OCI-LY3 (cell line): ENCODE measurements around the gene VAV1.

Source experiments
- H2AFZ ChIP-seq: fragments of 200-600, 300-600 bp; shearing (Covaris generic); 2 replicates; pipeline ENCODE4 v1.6.0; 2014; ENCODE audit warnings: antibody characterized with exemption, low read depth, low read length
- H3K27ac ChIP-seq: fragments of 200-600, 300-600 bp; sonication (generic); 2 replicates; pipeline ENCODE4 v1.5.1; 2014; ENCODE audit warnings: mild to moderate bottlenecking, low read length, moderate library complexity, mixed read lengths
- H3K27me3 ChIP-seq: fragments of 200-600, 300-600 bp; sonication (generic); 2 replicates; pipeline ENCODE4 v1.6.1; 2014; ENCODE audit warnings: low read depth, low read length, mixed read lengths
- H3K36me3 ChIP-seq: fragments of 200-600, 300-600 bp; sonication (generic); replicated peaks from 2 replicates; pipeline ENCODE3; 2014; ENCODE audit warnings: low read depth, low read length, mixed read lengths
- H3K4me1 ChIP-seq: fragments of 300-600, 200-600 bp; sonication (generic); 2 replicates; pipeline ENCODE4 v1.6.1; 2014; ENCODE audit warnings: low read length, mixed read lengths
- H3K4me2 ChIP-seq: fragments of 200-600, 300-600 bp; sonication (generic); 2 replicates; pipeline ENCODE4 v1.6.1; 2014; ENCODE audit warnings: low read length, mixed read lengths
- H3K4me3 ChIP-seq: fragments of 300-600, 200-600 bp; sonication (generic); 2 replicates; pipeline ENCODE4 v1.5.1; 2014; ENCODE audit warnings: antibody characterized with exemption, mild to moderate bottlenecking, low read length, moderate library complexity
- H3K79me2 ChIP-seq: fragments of 300-600, 200-600 bp; shearing (Covaris generic); 2 replicates; pipeline ENCODE4 v1.6.1; 2014; ENCODE audit warnings: mild to moderate bottlenecking, low read length, mixed read lengths
- H3K9ac ChIP-seq: fragments of 300-600, 200-600 bp; shearing (Covaris generic); 2 replicates; pipeline ENCODE4 v1.6.0; 2014; ENCODE audit warnings: mild to moderate bottlenecking, low read length, moderate library complexity
- H3K9me3 ChIP-seq: fragments of 200-600, 300-600 bp; shearing (Covaris generic); 2 replicates; pipeline ENCODE4 v1.6.1; 2014; ENCODE audit warnings: low read length, mixed read lengths; ENCODE audit not compliant: insufficient read depth
- H4K20me1 ChIP-seq: fragments of 200-600, 300-600 bp; sonication (generic); 2 replicates; pipeline ENCODE4 v1.6.1; 2016; ENCODE audit warnings: low read length, mixed read lengths; ENCODE audit not compliant: insufficient read depth
- CTCF ChIP-seq: fragments of 200-600, 300-600 bp; sonication (generic); IDR thresholded peaks from 2 replicates; pipeline ENCODE4 v1.5.1; 2014; ENCODE audit warnings: antibody characterized with exemption, low read length, low read depth
- EZH2phosphoT487 ChIP-seq: fragments of 200-600 bp; shearing (Covaris generic); IDR thresholded peaks from 2 replicates; pipeline ENCODE4 v1.6.1; 2018; ENCODE audit warnings: antibody characterized with exemption, mixed run types, low read depth

VAV1 gene

GRCh38 chr19:6886277-6886897 is 113.9 kb downstream of the VAV1 start:
- Histone ChIP-seq H3K9me3 (no peaks in the 10 kb centered on the region), H2AFZ (no peak overlapping the region), H3K4me2 (no peak overlapping the region), H3K79me2 (no peaks in the 10 kb centered on the region), H3K27me3 (peaks cover 25% of the 10 kb centered on the region), H3K4me1 (no peaks in the 10 kb centered on the region), H3K36me3 (no peaks in the 10 kb centered on the region), H4K20me1 (no peaks in the 10 kb centered on the region), H3K27ac (no peak overlapping the region), H3K4me3 (no peak overlapping the region), H3K9ac (no peak overlapping the region)
- TF ChIP-seq CTCF (no peak), EZH2phosphoT487 (no peak)

DNA sequence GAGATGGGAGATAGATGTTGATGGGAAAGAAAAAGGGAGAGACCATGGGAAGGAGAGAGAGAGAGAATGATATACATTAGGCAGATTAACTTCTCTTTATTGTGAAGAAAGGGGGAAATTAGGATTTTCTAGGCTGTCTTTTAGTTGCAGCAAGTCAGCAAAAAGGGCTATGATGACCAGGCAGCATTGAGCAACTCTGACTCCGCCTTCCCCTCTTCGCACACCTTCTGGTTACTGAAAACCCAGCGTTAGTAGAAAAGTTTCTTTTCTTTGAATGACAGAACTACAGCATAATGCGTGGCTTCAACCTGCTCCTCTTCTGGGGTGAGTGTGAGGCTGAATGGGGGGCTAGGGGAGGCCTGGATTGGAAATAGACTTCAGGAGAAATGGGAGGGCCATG is 114.8 kb downstream of the VAV1 start, which contains the start of gene ADGRE1:
Gene ADGRE1 (plus strand): TSS at position 264 of the 400 bp plus-strand sequence. CDS start 30 bp downstream, at position 294.
- peaks cover 23% of the 10 kb centered on the region for H3K27me3 ChIP-seq
- no peak within 1 kb of the TSS for H3K9ac ChIP-seq
- no peak within 1 kb of the TSS for H2AFZ ChIP-seq

DNA sequence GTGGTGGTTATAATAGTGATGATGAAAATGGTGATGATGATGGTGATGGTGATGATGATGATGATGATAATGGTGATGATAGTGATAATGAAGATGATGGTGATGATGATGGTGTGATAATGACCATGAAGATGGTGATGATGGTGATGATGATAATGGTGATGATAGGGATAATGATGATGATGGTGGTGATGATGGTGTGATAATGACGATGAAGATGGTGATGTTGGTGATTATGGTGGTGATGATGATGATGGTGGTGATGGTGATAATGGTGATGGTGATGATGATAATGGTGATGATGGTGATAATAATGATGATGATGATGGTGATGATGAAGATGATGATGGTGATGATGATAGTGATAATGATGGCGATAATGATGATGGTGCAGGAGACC is 116.5 kb downstream of the VAV1 start:
- Histone ChIP-seq H3K9me3 (no peaks in the 10 kb centered on the region), H3K27me3 (peaks cover 19% of the 10 kb centered on the region), H3K9ac (no peak overlapping the region), H3K79me2 (no peaks in the 10 kb centered on the region), H3K27ac (no peak overlapping the region), H2AFZ (no peak overlapping the region), H3K4me3 (no peak overlapping the region), H3K4me2 (no peak overlapping the region), H3K36me3 (no peaks in the 10 kb centered on the region), H4K20me1 (no peaks in the 10 kb centered on the region), H3K4me1 (peaks cover 11% of the 10 kb centered on the region)
- TF ChIP-seq CTCF: no peak
- no peak for TF ChIP-seq EZH2phosphoT487

More for the DNA sequence above, 114.8 kb downstream of the VAV1 start, which contains the start of gene ADGRE1:
- TF ChIP-seq CTCF (no peak), EZH2phosphoT487 (no peak)
- H3K4me2 ChIP-seq: no peak within 1 kb of the TSS
- no peaks in the 10 kb centered on the region for H3K79me2 ChIP-seq
- no peaks in the 10 kb centered on the region for H3K36me3 ChIP-seq
- H3K9me3 ChIP-seq: no peaks in the 10 kb centered on the region
- no peak within 1 kb of the TSS for H3K27ac ChIP-seq
- no peak within 1 kb of the TSS for H3K4me3 ChIP-seq
- peaks cover 9% of the 10 kb centered on the region for H3K4me1 ChIP-seq
- no peaks in the 10 kb centered on the region for H4K20me1 ChIP-seq

DNA sequence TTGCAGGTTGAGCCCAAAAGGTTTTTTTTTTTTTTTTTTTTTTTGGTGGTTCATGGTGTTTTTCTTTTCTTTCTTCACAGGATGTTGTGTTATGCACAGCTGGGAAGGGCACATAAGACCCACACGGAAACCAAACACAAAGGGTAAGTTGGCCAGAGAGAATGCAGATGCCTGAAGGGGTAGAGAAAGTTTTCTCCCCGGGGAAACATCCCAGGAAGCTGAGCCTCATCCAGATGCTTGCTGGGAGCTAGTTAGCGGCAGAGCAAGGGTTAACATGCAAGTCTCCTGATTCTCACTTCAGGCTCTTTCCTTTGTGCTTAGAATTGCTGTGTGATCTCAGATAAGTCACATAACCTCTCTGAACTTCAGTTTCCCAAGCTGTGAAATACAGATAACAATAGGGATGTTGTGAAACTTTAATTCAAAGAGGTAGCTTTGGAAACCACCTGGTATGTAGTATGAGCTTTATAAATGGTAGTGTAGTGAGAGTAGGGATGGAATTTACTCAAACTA is 117.9 kb downstream of the VAV1 start:
- no peaks in the 10 kb centered on the region for H3K36me3 ChIP-seq
- no peak for TF ChIP-seq EZH2phosphoT487
- H3K9me3 ChIP-seq: no peaks in the 10 kb centered on the region
- peaks cover 11% of the 10 kb centered on the region for H3K4me1 ChIP-seq
- H3K4me3 ChIP-seq: no peak overlapping the region
- H4K20me1 ChIP-seq: no peaks in the 10 kb centered on the region
- no peaks in the 10 kb centered on the region for H3K79me2 ChIP-seq
- no peak overlapping the region for H2AFZ ChIP-seq
- peaks cover 31% of the 10 kb centered on the region for H3K27me3 ChIP-seq
- H3K9ac ChIP-seq: no peak overlapping the region
- no peak overlapping the region for H3K4me2 ChIP-seq
- no peak overlapping the region for H3K27ac ChIP-seq
